Activated CD8-positive, alpha-beta memory T cell treated with anti-CD3 and anti-CD28 coated beads for 1 hour (primary cell): ENCODE results near the gene SCGB3A1.

Experiments
- DNase-seq, 2 donors: peaks; one replicate each; pipeline ENCODE4 v3.0.0-alpha.2; 2020; ENCODE audit warnings: low read depth in 1 of 2; ENCODE audit errors: extremely low read depth in 1 of 2

The SCGB3A1 gene

DNA sequence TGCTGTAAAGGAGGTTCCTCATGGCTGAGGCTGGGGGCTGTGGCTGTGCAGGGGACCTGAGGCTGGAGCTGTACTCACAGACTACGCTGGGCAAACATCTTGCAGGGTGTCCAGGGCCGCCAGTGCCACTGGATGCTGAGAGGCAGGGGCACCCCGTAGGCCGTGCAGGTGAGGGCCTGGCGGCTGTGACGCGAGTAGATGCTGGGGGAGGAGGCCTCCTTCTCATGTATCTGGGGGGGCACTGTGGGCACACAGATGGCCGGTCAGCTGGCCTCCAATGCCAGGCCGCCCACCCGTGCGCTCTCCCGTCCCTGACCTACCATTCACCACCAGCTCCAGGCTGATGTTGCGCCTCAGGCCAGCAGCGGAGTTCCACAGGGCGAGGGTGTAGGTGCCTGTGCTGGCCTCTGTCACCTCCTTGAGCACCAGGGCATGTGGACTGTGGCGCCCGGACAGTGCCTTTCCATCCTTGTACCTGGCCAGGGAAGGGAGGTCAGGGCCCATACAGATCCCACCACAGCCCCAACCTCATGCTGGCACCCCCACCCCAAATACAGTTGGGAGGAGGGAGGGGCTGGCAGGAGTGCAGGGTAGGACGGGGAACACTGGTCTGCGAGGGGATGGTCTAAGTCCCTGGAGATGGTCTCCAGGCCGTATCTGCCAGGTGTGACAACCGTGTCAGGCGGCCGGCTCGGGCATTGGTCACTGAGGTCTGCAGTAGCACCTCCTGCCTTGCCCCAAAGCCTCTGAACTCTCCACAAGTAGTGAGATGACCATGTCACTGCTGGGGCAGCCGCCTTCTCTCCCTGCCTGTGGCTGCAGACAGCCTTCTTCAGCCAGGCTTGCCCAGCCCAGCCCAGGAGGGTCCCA, 34.7 kb upstream of the SCGB3A1 start:
- DNase-seq = no peak

DNA sequence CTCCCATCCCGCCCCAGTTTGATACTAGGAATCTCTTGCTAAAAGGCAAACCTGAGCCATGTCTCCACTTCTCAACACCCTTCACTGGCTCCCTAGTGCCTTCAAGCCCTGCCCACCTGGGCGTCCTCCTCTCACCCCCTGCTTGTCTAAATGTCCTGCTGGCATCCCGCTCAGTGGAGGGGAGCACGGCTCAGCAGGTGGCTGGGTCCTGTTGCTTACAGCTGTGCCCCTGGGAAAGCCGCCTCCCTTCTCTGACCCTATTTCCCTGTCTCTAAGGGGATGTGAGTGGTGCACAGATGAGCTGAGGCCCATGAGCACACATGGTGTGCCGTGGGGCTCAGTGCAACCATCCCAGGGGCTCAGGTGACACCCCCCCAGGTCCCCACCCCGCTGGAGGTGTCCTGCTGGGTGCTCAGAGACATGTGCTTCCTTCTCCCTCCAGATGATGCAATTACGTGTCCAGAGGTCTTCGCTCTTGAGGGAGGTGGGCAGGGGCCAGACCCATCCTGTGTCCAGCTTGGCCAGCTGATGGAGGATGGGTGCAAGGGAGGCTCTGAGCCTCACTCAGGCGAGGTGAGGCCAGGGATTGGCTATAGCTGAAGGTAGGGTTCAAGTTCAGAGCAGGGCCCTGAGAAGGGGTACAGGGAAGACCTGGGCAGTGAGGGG, 34.0 kb upstream of the SCGB3A1 start:
- no peak for DNase-seq

DNA sequence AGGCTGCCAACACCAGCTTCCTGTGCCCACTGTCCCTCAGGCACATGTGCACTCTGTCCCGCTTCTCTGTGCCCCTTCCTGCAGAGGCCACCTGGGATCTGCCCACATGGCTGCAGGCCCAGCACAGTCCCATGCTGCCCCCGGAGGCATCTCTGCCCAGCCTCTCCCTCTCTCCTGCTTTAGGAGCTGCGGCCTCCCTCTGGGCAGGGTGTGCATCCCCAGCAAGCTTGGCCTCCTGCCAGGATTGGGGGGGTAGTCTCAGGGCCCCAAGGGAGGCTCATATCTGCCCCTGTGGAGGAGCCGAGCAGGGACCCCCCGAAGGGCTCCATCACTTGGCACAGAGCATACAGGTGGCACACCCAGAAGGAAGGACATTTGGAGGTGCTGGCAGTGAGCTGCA, 33.3 kb upstream of the SCGB3A1 start:
- DNase-seq = no peak

- DNase-seq = no peak
Measured at GRCh38 chr5:180623844-180624243, 32.5 kb upstream of the SCGB3A1 start.

DNA sequence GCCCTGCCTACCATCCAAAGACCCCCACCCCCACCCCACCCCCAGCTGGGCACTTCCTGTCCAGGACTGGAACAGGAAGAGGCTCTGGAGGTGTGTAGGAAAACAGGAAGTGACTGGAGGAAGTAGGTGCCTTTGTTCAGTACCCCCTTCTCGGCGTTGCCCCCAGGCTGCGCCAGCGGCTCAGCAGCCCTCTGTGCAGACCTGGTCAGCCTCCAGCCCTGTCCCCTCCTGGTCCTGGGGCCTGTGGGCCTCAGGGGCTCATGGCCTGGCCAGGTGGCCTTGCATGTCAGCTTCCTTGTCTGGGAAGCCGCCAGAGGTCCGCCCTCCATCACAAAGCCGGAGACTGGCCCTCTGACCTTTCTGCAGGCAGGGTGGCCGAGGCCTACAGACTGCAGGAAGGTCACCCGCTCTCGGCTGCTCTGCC, 32.1 kb upstream of the SCGB3A1 start:
- DNase-seq = no peak

DNA sequence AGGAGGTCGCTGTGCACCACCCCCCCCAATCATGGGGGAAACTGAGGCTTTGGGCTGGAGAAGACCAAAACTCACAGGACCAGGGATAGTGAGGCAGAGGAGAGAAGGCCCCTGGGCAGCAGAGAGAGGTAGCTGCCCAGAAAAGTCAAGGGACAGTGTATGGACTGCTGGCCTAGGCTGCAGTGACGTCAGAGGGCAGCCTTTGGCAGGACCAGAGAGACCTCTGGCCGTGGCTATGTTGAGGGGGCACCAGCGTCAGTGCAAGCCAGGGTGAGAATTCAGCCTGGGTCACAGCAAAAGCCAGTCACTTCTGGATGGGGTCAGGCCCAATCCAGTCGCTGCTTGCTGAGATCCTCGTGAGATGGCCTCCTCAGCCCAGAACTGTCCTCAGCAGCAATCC, 31.6 kb upstream of the SCGB3A1 start:
- no peak for DNase-seq

DNA sequence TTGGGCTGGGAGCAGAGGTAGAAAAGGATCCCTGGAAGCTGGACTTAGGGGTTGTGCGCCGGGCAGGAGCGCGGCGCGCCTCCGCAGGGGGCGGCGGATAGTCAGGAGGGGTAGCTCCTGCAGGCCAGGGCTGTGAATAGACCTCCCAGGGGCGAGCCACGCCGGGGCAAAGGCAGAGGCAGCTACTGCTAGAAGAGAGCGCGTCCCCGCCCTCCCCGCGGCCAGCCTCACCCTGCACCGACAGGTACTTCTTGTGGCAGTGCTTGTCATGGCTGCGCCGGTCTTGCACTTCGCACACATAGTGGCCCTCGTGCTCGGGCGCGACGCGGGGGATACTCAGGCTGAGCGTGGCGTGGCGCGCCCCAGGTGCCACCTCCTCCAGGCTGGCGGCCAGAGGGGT, 30.0 kb upstream of the SCGB3A1 start:
- DNase-seq = no peak

DNA sequence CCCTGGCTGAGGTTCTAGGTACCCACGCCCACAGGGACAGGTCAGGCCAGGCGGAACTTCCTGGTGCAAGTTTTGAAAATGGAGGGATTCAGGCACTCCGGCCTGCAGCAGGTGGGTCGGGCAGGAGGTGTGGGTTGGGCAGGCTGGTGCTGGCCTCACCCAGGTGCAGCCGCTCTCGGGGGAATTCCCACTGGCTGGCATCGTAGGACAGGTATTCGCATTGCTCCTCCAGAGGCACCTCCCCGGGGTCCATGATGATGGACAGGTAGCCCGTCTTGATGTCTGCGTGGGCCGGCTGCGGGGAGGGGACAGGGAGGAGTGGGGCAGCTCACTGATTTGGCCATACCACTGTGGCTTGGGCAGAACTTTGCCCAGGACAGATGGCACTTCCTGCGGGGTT, 28.7 kb upstream of the SCGB3A1 start:
- no peak for DNase-seq

GRCh38 chr5:180619563-180619915, 28.2 kb upstream of the SCGB3A1 start:
- DNase-seq = no peak

DNA sequence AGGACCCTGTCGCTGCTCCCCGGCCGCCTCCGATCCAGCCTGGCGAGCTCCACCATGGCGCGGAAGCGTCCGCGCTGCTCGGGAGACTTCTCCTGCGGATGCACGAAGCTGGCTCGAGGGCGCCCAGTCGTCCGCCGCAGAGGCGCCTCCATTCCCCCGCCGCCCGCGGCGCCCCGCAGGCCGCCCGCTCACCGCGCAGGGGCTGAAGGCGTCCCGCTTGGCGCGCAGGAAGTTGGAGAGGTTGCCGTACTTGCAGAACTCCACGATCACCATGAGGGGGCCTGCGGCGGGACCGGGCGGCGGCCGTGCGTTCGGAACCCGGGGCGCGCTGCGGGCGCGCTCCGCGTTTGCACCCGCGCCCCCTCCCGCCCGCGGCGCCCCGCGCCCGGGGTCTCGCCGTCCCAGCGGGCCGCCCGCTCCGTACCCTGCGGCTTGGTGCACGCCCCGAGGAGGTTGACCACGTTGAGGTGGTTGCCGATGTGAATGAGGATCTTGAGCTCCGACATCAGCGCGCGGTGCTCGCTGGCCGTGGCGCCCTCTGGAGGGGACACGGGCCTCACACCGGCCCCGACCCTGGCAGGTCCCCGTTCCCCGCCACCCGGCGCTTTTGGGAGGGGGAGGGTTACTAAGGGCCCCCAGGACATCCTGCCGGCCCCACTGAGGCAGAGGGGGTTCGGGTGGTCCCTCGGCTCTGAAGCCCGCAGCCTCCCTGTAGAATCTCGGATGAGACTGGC, 27.7 kb upstream of the SCGB3A1 start:
- no peak for DNase-seq

GRCh38 chr5:180618487-180618828, 27.2 kb upstream of the SCGB3A1 start:
- DNase-seq = no peak

DNA sequence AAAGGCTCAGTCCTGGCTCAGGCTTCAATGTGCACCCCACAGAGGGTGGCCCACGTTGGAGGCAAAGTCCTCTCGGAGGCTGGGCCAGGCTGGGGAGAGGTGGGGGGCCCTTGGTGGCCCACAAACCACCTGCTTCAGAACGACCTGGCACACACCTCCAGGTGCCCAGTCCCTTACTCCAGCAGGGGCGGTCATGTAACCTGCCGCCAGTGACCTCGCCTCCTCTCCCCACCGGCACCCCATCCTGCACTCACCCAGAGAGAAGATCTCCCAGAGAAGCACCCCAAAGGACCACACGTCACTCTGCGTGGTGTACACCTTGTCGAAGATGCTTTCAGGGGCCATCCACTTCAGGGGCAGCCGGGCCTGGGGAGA, 22.5 kb upstream of the SCGB3A1 start:
- DNase-seq = no peak

DNA sequence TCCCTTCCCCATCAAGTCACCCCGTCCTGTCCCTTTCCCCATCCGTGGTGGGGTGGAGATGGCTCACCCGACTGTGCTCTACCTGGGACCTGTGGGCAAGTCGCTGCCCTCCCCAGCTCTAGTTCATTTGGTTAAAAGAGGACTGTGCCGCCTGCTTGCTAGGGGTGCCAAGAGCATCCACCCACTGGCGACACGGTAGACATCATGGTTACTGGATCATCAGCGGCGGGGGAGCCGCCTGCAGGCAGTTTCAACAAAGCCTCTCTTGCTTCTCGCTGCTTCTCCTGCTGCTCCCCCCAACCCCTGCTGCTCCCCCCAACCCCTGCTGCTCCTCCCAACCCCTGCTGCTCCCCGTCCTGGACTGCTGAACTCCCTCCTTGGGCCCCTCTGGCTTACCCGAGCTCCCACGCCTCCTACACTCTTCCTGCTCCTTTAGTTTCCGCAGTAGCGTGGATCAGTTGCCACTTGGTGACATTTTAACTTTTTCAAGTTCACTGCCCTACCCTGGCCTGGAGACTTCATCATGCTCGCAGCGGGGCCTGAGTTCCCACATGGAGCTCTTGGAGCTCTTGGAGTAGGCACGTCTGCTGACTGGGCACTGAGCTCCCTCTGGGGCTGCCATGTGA, 22.0 kb upstream of the SCGB3A1 start:
- DNase-seq = no peak

GRCh38 chr5:180612683-180613082, 21.4 kb upstream of the SCGB3A1 start:
- DNase-seq = no peak

DNA sequence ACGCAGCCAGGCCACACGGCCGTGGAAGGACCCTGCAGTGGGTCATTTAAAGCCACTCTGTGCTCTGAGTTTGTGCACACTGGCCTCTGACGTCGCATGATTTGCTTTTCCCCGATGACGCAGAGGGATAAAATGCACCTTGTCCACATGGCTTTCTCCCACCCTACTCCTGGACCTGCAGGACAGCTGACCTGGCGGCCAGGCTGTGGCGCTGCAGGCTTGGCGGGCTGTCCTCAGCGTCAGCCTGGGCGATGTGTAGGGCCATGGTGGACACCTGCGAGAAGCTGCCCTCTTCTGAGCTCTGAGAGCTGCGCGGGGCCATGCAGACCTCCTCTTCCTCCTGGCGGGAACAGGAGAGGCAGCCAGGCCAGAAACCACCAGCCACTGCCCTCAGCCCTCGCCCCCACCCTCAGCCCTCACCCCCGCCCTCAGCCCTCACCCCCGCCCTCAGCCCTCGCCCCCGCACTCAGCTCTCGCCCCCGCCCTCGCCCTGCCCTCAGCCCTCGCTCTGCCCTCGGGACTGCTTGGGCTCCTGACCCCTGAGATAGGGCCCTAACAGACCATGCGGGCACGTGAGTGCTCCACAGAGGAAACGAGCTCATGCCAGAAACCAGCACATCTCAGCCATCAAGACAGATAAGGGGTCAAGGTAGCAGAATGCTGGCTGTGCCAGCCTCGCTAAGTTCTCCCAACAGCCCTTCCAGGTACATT, 20.0 kb upstream of the SCGB3A1 start:
- DNase-seq = no peak

- DNase-seq = no peak
Measured at GRCh38 chr5:180609817-180610550, 18.7 kb upstream of the SCGB3A1 start.

DNA sequence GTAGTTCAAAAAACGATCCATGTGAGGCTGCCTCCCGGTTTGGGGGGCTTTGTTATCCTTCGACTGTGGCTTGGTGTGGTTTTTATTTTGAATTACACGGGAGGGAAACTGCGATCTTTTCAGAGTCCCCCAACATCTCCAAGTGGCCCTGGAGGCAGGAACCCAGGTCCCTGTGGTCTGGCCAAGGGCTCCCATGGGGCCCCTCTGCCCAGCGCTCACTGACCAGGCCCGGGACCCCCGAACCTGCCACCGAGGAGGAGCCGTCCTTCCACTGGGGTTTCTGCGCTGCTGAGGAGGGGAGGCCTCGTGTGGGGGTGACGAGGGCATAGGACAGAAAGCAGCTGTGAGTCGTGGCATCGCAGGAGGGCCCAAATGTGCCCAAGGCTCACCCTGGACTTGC, 18.1 kb upstream of the SCGB3A1 start:
- no peak for DNase-seq

GRCh38 chr5:180608572-180609310, 17.4 kb upstream of the SCGB3A1 start:
- DNase-seq = no peak

DNA sequence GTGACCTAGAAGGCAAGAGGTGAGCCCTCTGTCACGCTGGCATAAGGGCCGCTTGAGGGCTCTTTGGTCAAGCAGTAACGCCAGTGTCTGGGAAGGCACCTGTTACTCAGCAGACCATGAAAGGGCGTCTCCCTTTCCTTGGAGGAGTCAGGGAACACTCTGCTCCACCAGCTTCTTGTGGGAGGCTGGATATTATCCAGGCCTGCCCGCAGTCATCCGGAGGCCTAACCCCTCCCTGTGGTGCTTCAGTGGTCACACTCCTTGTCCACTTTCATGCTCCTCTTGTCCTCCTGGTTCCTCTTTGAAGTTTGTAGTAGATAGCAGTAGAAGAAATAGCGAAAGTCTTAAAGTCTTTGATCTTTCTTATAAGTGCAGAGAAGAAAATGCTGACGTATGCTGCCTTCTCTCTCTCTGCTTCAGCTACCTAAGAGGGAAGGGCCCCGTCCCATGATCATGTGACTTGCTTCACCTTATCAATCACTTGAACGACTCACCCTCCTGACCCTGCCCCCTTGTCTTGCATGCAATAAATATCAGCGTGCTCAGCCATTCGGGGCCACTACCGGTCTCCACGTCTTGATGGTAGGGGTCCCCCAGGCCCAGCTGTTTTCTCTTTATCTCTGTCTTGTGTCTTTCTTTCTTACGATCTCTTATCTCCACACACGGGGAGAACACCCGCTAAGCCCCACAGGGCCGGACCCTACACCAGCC, 16.7 kb upstream of the SCGB3A1 start:
- no peak for DNase-seq
